GM12801 (cell line): ENCODE data around the gene DUSP16.

Source experiments
- TF ChIP-seq, protein P1 (sequence below): IDR thresholded peaks from one replicate; pipeline ENCODE4 v1.5.1; 2011; ENCODE audit warnings: control low read depth; ENCODE audit not compliant: insufficient read length; ENCODE audit errors: extremely low read depth

Gene DUSP16

DNA sequence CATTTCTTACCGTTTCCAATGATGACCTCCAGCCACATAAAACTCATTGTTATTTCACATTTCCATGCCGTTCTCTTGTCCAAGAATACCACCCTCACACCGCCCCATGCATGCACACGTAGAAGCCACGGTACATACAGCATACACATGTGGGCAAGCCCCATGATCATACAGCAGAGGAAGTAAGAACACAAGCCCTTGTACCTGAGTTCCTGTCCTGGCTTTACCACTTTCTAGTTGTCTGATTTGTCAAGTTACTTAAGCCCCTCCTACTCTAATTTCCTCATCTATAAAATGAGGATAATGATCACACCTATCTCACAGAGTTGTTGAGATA lies 59.9 kb downstream of the DUSP16 start:
- TF ChIP-seq, protein P1, sequence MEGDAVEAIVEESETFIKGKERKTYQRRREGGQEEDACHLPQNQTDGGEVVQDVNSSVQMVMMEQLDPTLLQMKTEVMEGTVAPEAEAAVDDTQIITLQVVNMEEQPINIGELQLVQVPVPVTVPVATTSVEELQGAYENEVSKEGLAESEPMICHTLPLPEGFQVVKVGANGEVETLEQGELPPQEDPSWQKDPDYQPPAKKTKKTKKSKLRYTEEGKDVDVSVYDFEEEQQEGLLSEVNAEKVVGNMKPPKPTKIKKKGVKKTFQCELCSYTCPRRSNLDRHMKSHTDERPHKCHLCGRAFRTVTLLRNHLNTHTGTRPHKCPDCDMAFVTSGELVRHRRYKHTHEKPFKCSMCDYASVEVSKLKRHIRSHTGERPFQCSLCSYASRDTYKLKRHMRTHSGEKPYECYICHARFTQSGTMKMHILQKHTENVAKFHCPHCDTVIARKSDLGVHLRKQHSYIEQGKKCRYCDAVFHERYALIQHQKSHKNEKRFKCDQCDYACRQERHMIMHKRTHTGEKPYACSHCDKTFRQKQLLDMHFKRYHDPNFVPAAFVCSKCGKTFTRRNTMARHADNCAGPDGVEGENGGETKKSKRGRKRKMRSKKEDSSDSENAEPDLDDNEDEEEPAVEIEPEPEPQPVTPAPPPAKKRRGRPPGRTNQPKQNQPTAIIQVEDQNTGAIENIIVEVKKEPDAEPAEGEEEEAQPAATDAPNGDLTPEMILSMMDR = no peak

DNA sequence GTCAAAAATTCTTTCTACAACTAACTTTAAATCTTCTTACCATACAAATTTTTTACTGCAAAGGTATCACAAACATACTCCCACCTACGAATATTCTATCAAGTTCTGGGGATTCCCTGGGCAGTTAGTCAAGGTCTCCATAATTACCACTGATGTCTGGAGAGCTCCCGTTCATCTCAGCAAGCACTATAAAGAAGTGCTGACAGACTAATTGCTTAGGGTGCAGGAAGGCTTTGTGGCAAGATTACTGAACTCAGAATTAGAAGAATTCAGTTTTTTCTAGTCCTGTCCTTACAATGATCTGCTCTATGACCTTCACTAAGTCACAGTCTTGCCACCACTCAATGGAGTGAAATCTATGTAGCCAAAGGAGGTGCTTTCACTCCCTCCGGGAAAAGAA lies 61.5 kb downstream of the DUSP16 start:
- TF ChIP-seq, protein P1 = no peak

DNA sequence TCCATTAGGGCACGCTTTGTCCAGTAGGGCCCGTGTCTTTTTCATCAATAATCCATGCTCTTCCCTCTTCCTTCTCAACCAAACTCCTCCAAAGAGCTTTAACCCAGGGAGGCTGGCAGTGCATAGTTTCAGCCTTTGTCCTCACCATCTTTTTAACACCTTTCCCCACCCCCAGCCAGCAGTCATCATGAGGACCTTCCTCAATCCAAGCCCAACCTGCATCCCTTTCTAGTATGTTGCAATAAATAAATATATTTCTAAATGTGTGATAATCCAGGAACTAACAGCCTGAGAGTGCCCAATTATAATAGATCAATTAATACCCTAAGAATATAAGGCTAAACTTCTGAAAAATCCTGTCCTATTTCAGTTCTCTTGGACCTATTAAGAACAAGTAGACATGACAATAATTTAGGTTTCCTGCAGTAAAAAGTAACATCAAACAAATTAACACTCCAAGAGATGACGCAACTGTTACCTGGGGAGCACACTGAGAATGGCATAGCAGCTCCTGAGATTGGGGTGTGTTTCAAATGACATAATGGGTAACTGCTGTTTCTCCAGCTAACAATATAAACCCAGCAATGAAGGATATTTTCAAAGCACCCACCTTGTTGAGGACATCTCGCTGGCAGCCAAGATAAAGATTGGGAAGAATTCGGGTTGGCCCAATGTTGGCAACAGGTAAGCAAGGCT lies 62.6 kb downstream of the DUSP16 start:
- TF ChIP-seq, protein P1 = no peak

DNA sequence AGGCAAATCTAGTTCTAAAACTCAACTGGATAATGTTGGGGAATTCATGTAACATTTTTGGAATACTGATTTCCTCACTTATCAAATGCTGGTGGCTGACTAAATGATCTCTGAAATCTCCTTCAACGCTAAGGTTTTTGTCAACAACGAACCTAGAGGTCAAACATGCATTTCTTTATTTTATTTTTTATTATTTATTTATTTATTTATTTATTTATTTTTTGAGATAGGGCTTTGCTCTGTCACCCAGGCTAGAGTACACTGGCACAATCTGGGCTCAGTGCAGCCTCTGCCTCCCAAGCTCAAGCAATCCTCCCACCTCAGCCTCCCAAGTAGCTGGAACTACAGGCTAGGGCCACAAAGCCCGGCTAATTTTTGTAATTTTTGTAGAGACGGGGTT lies 64.5 kb downstream of the DUSP16 start:
- TF ChIP-seq, protein P1 = no peak

DNA sequence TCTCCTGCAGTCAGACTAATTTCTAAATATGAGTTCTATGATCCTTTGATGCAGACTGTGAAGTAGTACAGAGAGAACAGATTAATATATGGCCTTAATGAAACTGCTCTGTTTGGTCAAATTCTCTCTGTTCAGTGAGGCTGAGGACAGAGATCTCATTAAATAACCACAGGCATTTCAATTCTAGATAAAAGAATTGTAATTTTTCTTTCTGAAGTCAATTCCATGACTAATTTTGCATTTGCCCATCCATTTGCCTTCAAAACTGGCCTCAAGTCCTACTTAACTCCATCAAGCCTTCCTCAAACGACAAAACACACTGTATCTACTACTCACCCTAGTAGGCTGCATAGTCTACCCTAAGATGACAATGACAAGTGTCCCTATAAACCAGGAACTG lies 67.1 kb downstream of the DUSP16 start:
- TF ChIP-seq, protein P1 = no peak

DNA sequence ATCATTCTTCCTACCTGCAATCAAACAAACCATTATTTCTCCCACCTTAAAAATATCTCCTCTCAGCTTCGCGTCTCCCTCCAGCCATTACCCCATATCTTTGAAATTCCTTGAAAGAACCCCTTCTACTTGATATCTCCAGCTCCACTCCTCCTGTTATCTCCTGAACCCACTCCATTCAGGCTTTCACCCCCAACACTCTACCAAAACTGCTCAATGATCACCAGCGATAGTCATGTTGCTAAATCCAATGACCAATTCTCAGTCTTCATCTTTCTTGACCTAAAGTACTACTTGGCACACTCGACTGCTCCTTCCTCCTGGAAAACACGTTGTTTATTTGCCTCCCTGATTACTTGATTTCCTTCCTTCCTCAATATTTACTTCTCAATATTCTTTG lies 70.1 kb downstream of the DUSP16 start:
- TF ChIP-seq, protein P1 = no peak

DNA sequence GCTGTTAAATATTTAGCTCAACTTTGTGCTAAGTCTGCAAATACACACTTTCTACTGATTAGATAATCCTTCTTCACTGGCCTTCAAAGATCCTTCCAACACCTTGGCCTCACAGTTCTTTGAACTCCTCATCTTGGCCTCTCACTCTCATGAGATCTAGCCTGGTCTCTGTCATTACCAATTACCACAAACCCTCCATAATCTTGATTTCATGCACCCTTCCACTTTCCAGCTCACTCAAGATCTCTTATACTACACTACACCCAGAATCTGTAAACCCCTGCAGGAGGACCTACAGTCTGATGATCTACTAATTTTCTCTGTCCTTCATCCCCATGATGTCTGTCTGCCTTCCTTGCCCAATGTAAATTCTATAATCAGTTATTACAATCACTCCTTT lies 71.1 kb downstream of the DUSP16 start:
- TF ChIP-seq, protein P1 = no peak
